GM23338 (cell line): ENCODE results near the gene DAPK1. TPM values are rescaled to one million over a fixed set of nuclear protein-coding genes. Genes with fewer than 3 reads are reported as not detected.

Experiments
- ATAC-seq: fragments of 200-7000 bp; cut with Tn5 transposase; 3 replicates; pipeline ENCODE4 v1.9.1; 2020
- DNase-seq: peaks from one replicate; pipeline ENCODE4 v3.0.0-alpha.2; 2015; ENCODE audit warnings: low spot score
- H2AFZ ChIP-seq: fragments of 200-600 bp; sonication (generic); 2 replicates; pipeline ENCODE4 v1.8.0; 2016; ENCODE audit warnings: antibody characterized with exemption, mild to moderate bottlenecking, moderate library complexity
- H3F3A ChIP-seq: fragments of 200-600 bp; sonication (generic); replicated peaks from 2 replicates; pipeline ENCODE4 v1.8.0; 2017; ENCODE audit warnings: antibody characterized with exemption, mixed run types, low read depth
- H3K27ac ChIP-seq: fragments of 200-600 bp; sonication (generic); 2 replicates; pipeline ENCODE4 v1.6.1; 2016; ENCODE audit warnings: low read depth
- H3K27me3 ChIP-seq: fragments of 200-600 bp; sonication (generic); 2 replicates; pipeline ENCODE4 v1.8.0; 2016; ENCODE audit warnings: mild to moderate bottlenecking, mixed run types, moderate library complexity; ENCODE audit not compliant: insufficient read depth
- H3K36me3 ChIP-seq: fragments of 200-600 bp; sonication (generic); 2 replicates; pipeline ENCODE4 v1.8.0; 2016; ENCODE audit warnings: mild to moderate bottlenecking; ENCODE audit not compliant: insufficient read depth
- H3K4me1 ChIP-seq: fragments of 200-600 bp; sonication (generic); 2 replicates; pipeline ENCODE4 v1.8.0; 2016; ENCODE audit warnings: mild to moderate bottlenecking, moderate library complexity; ENCODE audit not compliant: insufficient read depth
- H3K4me2 ChIP-seq: fragments of 200-600 bp; sonication (generic); 2 replicates; pipeline ENCODE4 v1.7.1; 2017; ENCODE audit warnings: mixed run types
- H3K4me3 ChIP-seq: fragments of 200-600 bp; sonication (generic); 2 replicates; pipeline ENCODE4 v1.6.1; 2016; ENCODE audit warnings: mixed run types
- H3K79me2 ChIP-seq: fragments of 200-600 bp; sonication (generic); replicated peaks from 2 replicates; pipeline ENCODE4 v1.8.0; 2017; ENCODE audit warnings: mild to moderate bottlenecking; ENCODE audit not compliant: insufficient read depth
- H3K9me2 ChIP-seq: fragments of 200-600 bp; sonication (generic); 2 replicates; pipeline ENCODE4 v1.8.0; 2017; ENCODE audit not compliant: insufficient read depth
- H4K20me1 ChIP-seq: fragments of 200-600 bp; sonication (generic); replicated peaks from 2 replicates; pipeline ENCODE4 v1.8.0; 2017; ENCODE audit warnings: mild to moderate bottlenecking; ENCODE audit not compliant: insufficient read depth
- H3K27ac Mint-ChIP-seq: 2 replicates; pipeline ENCODE4 v1.8.0; 2020; ENCODE audit warnings: inconsistent platforms, mild to moderate bottlenecking, moderate library complexity, mixed read lengths
- H3K27me3 Mint-ChIP-seq: 3 replicates; pipeline ENCODE4 v1.8.0; 2022; ENCODE audit warnings: low read depth, mild to moderate bottlenecking, moderate library complexity, mixed read lengths, inconsistent platforms; ENCODE audit not compliant: insufficient read depth, poor library complexity
- H3K36me3 Mint-ChIP-seq: 3 replicates; pipeline ENCODE4 v1.8.0; 2021; ENCODE audit warnings: low read depth, mild to moderate bottlenecking, inconsistent platforms, moderate library complexity, mixed read lengths
- H3K4me1 Mint-ChIP-seq: 3 replicates; pipeline ENCODE4 v1.8.0; 2020; ENCODE audit warnings: mild to moderate bottlenecking, inconsistent platforms, mixed read lengths
- H3K4me3 Mint-ChIP-seq: 3 replicates; pipeline ENCODE4 v1.8.0; 2021; ENCODE audit warnings: moderate library complexity, mild to moderate bottlenecking, inconsistent platforms, mixed read lengths
- H3K9me3 Mint-ChIP-seq: 3 replicates; pipeline ENCODE4 v1.8.0; 2020; ENCODE audit warnings: moderate library complexity, mild to moderate bottlenecking, inconsistent platforms, mixed read lengths
- CREB1 ChIP-seq: fragments of 250-450 bp; sonication (Bioruptor Pico); IDR thresholded peaks from 2 replicates; pipeline ENCODE4 v1.5.0; 2020; ENCODE audit warnings: low read depth, mild to moderate bottlenecking, moderate library complexity
- CTCF ChIP-seq, 2 experiments: fragments of 200-600 bp in 1 of 2; sonication (generic) in 1 of 2; conservative IDR thresholded peaks; 2 replicates each; pipeline versions ENCODE4 v1.5.1 to v1.6.1; 2016 to 2017; ENCODE audit warnings: antibody characterized with exemption in 2 of 2, low read depth in 2 of 2, mild to moderate bottlenecking in 2 of 2, moderate library complexity in 1 of 2
- EZH2phosphoT487 ChIP-seq: fragments of 200-600 bp; sonication (generic); IDR thresholded peaks from one replicate; pipeline ENCODE4 v1.8.1; 2018; ENCODE audit warnings: antibody characterized with exemption; ENCODE audit not compliant: unreplicated experiment
- JUNB ChIP-seq: IDR thresholded peaks from one replicate; pipeline ENCODE4 v1.6.1; 2016; ENCODE audit warnings: antibody characterized with exemption; ENCODE audit not compliant: unreplicated experiment
- POLR2AphosphoS5 ChIP-seq: IDR thresholded peaks from 2 replicates; pipeline ENCODE4 v1.6.1; 2016; ENCODE audit warnings: antibody characterized with exemption, low read depth
- REST ChIP-seq: IDR thresholded peaks from one replicate; pipeline ENCODE4 v1.6.1; 2018; ENCODE audit warnings: antibody characterized with exemption; ENCODE audit not compliant: unreplicated experiment
- ZNF114 ChIP-seq: fragments of 250-450 bp; sonication (Bioruptor Pico); IDR thresholded peaks from 2 replicates; pipeline ENCODE4 v1.5.0; 2020; ENCODE audit warnings: mild to moderate bottlenecking, moderate library complexity
- ZNF331 ChIP-seq: fragments of 250-450 bp; sonication (Bioruptor Pico); IDR thresholded peaks from 2 replicates; pipeline ENCODE4 v1.5.0; 2020; ENCODE audit warnings: low read depth, mild to moderate bottlenecking, moderate library complexity
- polyA plus RNA-seq: library from polyadenylated mRNA; unstranded; fragments of >200 nt; fragmentation: Nextera tagmentation; extraction: Ambion mirVana; gene quantifications from 2 replicates; pipeline ENCODE4 v1.2.1, GENCODE V29; 2016
- total RNA-seq: library from RNA; depleted of rRNA; stranded (reverse); fragments of >200 nt; shearing (Covaris generic); gene quantifications from 2 replicates; pipeline ENCODE4 v1.2.3, GENCODE V29; 2014

The DAPK1 gene
- total and polyA plus RNA-seq, 2 experiments from 2014 or later = 37.0 to 134 TPM

GRCh38 chr9:87710443-87710842 is 212.8 kb downstream of the DAPK1 start (continued):
- no peak for TF ChIP-seq REST
- TF ChIP-seq CREB1 (CRISPR knock-in tag) = no peak
- no peak for TF ChIP-seq EZH2phosphoT487
- TF ChIP-seq ZNF331 (CRISPR knock-in tag) = no peak
- no peak for TF ChIP-seq JUNB
- no peak for TF ChIP-seq POLR2AphosphoS5
- no peak for TF ChIP-seq ZNF114
- TF ChIP-seq CTCF (conservative IDR thresholded peaks at IDR 0.05; ENCODE audit: low read depth in 2 of 2) = no peak

- Mint-ChIP-seq H3K27ac (no peak overlapping the region), H3K4me3 (no peak overlapping the region), H3K27me3 (peaks cover 6% of the 10 kb centered on the region), H3K9me3 (no peaks in the 10 kb centered on the region), H3K36me3 (peaks cover 15% of the 10 kb centered on the region), H3K4me1 (no peaks in the 10 kb centered on the region; the same call in 2 of the 3 replicates)
- peak; percentile 33 for DNase-seq
- Histone ChIP-seq H3F3A (peaks cover 4% of the 10 kb centered on the region), H3K79me2 (no peaks in the 10 kb centered on the region), H3K4me3 (no peak overlapping the region), H3K36me3 (peaks cover 4% of the 10 kb centered on the region; the same call in 1 of the 2 replicates), H2AFZ (no peak overlapping the region), H4K20me1 (no peaks in the 10 kb centered on the region; the same call in 1 of the 2 replicates), H3K27ac (peak overlapping the region; percentile 45; the same call in 1 of the 2 replicates), H3K9me2 (no peaks in the 10 kb centered on the region), H3K4me2 (no peak overlapping the region), H3K27me3 (no peaks in the 10 kb centered on the region), H3K4me1 (no peaks in the 10 kb centered on the region)
- peak; percentile 61 for ATAC-seq
- no peak for TF ChIP-seq ZNF114
Measured at GRCh38 chr9:87711857-87712800, 214.5 kb downstream of the DAPK1 start.
